GM23248 (cell line): Measurements from ENCODE around the gene DNAJC30.

Experiments
- EZH2 ChIP-seq: fragments of 200-600 bp; sonication (generic); IDR thresholded peaks from 2 replicates; pipeline ENCODE4 v1.6.1; 2018; ENCODE audit warnings: antibody characterized with exemption, mild to moderate bottlenecking; ENCODE audit not compliant: insufficient read depth, poor library complexity, severe bottlenecking
- EZH2phosphoT487 ChIP-seq: fragments of 200-600 bp; sonication (generic); IDR thresholded peaks from 2 replicates; pipeline ENCODE4 v1.6.1; 2018; ENCODE audit warnings: antibody characterized with exemption, moderate library complexity, mild to moderate bottlenecking, low read depth; ENCODE audit not compliant: insufficient read depth

GRCh38 chr7:73671857-73672445 is 11.3 kb downstream of the DNAJC30 start:
- TF ChIP-seq EZH2, result no peak
- no peak for TF ChIP-seq EZH2phosphoT487
